ENCODE measurements around the gene PRDM16. TPM values are rescaled to one million over a fixed set of nuclear protein-coding genes. Genes with fewer than 3 reads are reported as not detected.

Gene PRDM16
- total RNA-seq, 1 experiment from 2014 or later, result 6.1 TPM

- no peaks in the 10 kb centered on the region for H3K27me3 ChIP-seq (ENCODE audit: insufficient read depth, low read length)
- no peak overlapping the region for H3K4me3 ChIP-seq (replicated peaks in 1 of 2; ENCODE audit: low read depth in 1 of 2, low read length in 2 of 2)
- H3K79me2 ChIP-seq (ENCODE audit: insufficient read depth, low read length), result no peaks in the 10 kb centered on the region
- no peaks in the 10 kb centered on the region for H3K36me3 ChIP-seq (ENCODE audit: control insufficient read depth in 1 of 2, insufficient read depth in 2 of 2, low read length in 2 of 2)
- ATAC-seq (no peak), DNase-seq (ENCODE audit: low read depth, low spot score) (no peak)
- no TSS peak for BruUV-seq (replicated peaks)
- CTCF ChIA-PET, result no interaction called here
- H3K9me3 ChIP-seq (ENCODE audit: control insufficient read depth in 1 of 2, insufficient read depth in 1 of 2, low read depth in 1 of 2, low read length in 2 of 2), result no peaks in the 10 kb centered on the region; a peak in 1 of 4 replicates
- POLR2A ChIA-PET, result no interaction called here
- no peaks in the 10 kb centered on the region for H3K9me2 ChIP-seq (ENCODE audit: insufficient read depth)
- H4K20me1 ChIP-seq (ENCODE audit: insufficient read depth), result no peaks in the 10 kb centered on the region
- RAD21 ChIA-PET (ENCODE audit: low non-redundant PET in 1 of 2, low total read pairs in 2 of 2, uncharacterized antibody in 2 of 2, unreplicated experiment in 2 of 2), result no interaction called here
- H2AFZ ChIP-seq (ENCODE audit: low read depth, low read length, poor library complexity, severe bottlenecking), result no peak overlapping the region
- TF ChIP-seq ZBTB33 (IDR thresholded peaks at IDR 0.05; ENCODE audit: extremely low read depth, insufficient replicate concordance, low read length), result no peak
- H3K27ac ChIP-seq (ENCODE audit: low read depth, low read length), result no peak overlapping the region
- no peaks in the 10 kb centered on the region for H3K4me1 ChIP-seq (ENCODE audit: control insufficient read depth in 1 of 2, insufficient read depth in 2 of 2, low read length in 2 of 2)
- H3K9ac ChIP-seq (ENCODE audit: low read length), result no peak overlapping the region
- intact Hi-C loops (cut with micrococcal nuclease), result no loop called here
- no peak overlapping the region for H3K4me2 ChIP-seq (ENCODE audit: low read length)
Observed at GRCh38 chr1:3185896-3186525, 117.0 kb downstream of the PRDM16 start.

- TF ChIP-seq RAD21 (IDR thresholded peaks at IDR 0.05; ENCODE audit: low read depth) (no peak), EZH2phosphoT487 (IDR thresholded peaks at IDR 0.05; ENCODE audit: borderline replicate concordance) (no peak), MAX (IDR thresholded peaks at IDR 0.05) (no peak), CTCF (IDR thresholded peaks at IDR 0.05 in 2 of 3, conservative IDR thresholded peaks at IDR 0.05 in 1 of 3; ENCODE audit: borderline replicate concordance in 1 of 3, insufficient read depth in 1 of 3, low read depth in 2 of 3, low read length in 2 of 3) (no peak), SP1 (IDR thresholded peaks at IDR 0.05; ENCODE audit: low read depth) (no peak), ZNF274 (IDR thresholded peaks at IDR 0.05; ENCODE audit: low read depth, low read length) (no peak), ELF1 (IDR thresholded peaks at IDR 0.05; ENCODE audit: borderline replicate concordance, low read depth) (no peak), EGR1 (IDR thresholded peaks at IDR 0.05; ENCODE audit: low read depth) (no peak), CEBPB (IDR thresholded peaks at IDR 0.05; ENCODE audit: low read depth) (no peak), ATF3 (IDR thresholded peaks at IDR 0.05) (no peak), SIN3A (IDR thresholded peaks at IDR 0.05; ENCODE audit: low read depth) (no peak), ZBTB33 (IDR thresholded peaks at IDR 0.05; ENCODE audit: extremely low read depth, insufficient replicate concordance, low read length) (no peak), FOSL1 (IDR thresholded peaks at IDR 0.05; ENCODE audit: low read depth) (no peak)
- no peak overlapping the region for H3K4me3 ChIP-seq (replicated peaks in 1 of 2; ENCODE audit: low read depth in 1 of 2, low read length in 2 of 2)
- ChIA-PET POLR2A (no interaction called here), RAD21 (ENCODE audit: low non-redundant PET in 1 of 2, low total read pairs in 2 of 2, uncharacterized antibody in 2 of 2, unreplicated experiment in 2 of 2) (no interaction called here), CTCF (no interaction called here)
- H3K4me2 ChIP-seq (ENCODE audit: low read length), result no peak overlapping the region
- no peaks in the 10 kb centered on the region for H3K27me3 ChIP-seq (ENCODE audit: insufficient read depth, low read length)
- H3K79me2 ChIP-seq (ENCODE audit: insufficient read depth, low read length), result no peaks in the 10 kb centered on the region
- no peaks in the 10 kb centered on the region; a peak in 1 of 4 replicates for H3K9me3 ChIP-seq (ENCODE audit: control insufficient read depth in 1 of 2, insufficient read depth in 1 of 2, low read depth in 1 of 2, low read length in 2 of 2)
- no TSS peak for BruUV-seq (replicated peaks)
- no peaks in the 10 kb centered on the region for H3K4me1 ChIP-seq (ENCODE audit: control insufficient read depth in 1 of 2, insufficient read depth in 2 of 2, low read length in 2 of 2)
- H2AFZ ChIP-seq (ENCODE audit: low read depth, low read length, poor library complexity, severe bottlenecking), result no peak overlapping the region
- ATAC-seq (no peak), DNase-seq (ENCODE audit: low read depth, low spot score) (no peak)
- no peaks in the 10 kb centered on the region for H3K9me2 ChIP-seq (ENCODE audit: insufficient read depth)
- intact Hi-C loops (cut with micrococcal nuclease), result no loop called here
- H3K27ac ChIP-seq (ENCODE audit: low read depth, low read length), result no peak overlapping the region
- H3K36me3 ChIP-seq (ENCODE audit: control insufficient read depth in 1 of 2, insufficient read depth in 2 of 2, low read length in 2 of 2), result no peaks in the 10 kb centered on the region
- no peaks in the 10 kb centered on the region for H4K20me1 ChIP-seq (ENCODE audit: insufficient read depth)
- no peak overlapping the region for H3K9ac ChIP-seq (ENCODE audit: low read length)
Observed at GRCh38 chr1:3186526-3186921, 117.5 kb downstream of the PRDM16 start.
